HepG2 (cell line): ENCODE measurements around the gene ACSF3. TPM values are rescaled to one million over a fixed set of nuclear protein-coding genes. Genes with fewer than 3 reads are reported as not detected.

Experiments used
- ATAC-seq: fragments of 200-7000 bp; cut with Tn5 transposase; 3 replicates; pipeline ENCODE4 v1.9.1; 2020; ENCODE audit warnings: mild to moderate bottlenecking, moderate library complexity
- BruUV-seq: library from RNA; stranded (reverse); fragments of 400-500 nt; replicated peaks from 2 replicates; lab custom pipeline; 2021; lab: Mats Ljungman, UMichigan
- CTCF ChIA-PET: fragments of 300-600 bp; formaldehyde crosslinking; extraction: SDS; loops from one replicate; lab custom pipeline; 2021; ENCODE audit warnings: low total read pairs, inconsistent platforms, low intra/inter-chr PET ratio; lab: Yijun Ruan, JAX
- POLR2A ChIA-PET: fragments of 350-600 bp; sonication (Branson Sonifier 250); formaldehyde crosslinking; loops from one replicate; lab custom pipeline; 2020; ENCODE audit warnings: antibody characterized with exemption, inconsistent platforms; lab: Yijun Ruan, JAX
- DNase-seq: peaks from one replicate; pipeline ENCODE4 v3.0.0-alpha.2; 2015; ENCODE audit warnings: low spot score
- FAIRE-seq: peaks from 3 replicates; lab custom pipeline; 2011; peaks lifted over from hg19 to GRCh38; lab: Jason Lieb, UNC
- H2AFZ ChIP-seq: one replicate; pipeline ENCODE4 v1.6.1; 2011; ENCODE audit warnings: low read length, inconsistent platforms
- H3K27ac ChIP-seq: fragments of 300-600 bp; 3 replicates; pipeline ENCODE4 v1.8.0; 2011; ENCODE audit warnings: mixed run types, mild to moderate bottlenecking, mixed read lengths, low read length, inconsistent platforms; ENCODE audit not compliant: insufficient read depth; ENCODE audit errors: extremely low read length
- H3K27me3 ChIP-seq, 2 experiments: fragments of 200-600 bp in 1 of 2; 2 replicates in 1 of 2; 3 replicates in 1 of 2; pipeline versions ENCODE4 v1.6.0 to v1.8.0; 2011; ENCODE audit warnings: low read length in 2 of 2, mild to moderate bottlenecking in 2 of 2, moderate library complexity in 2 of 2, inconsistent platforms in 1 of 2; ENCODE audit not compliant: insufficient read depth in 2 of 2, control insufficient read depth in 1 of 2
- H3K36me3 ChIP-seq, 2 experiments: fragments of 200-600 bp in 1 of 2; replicated peaks in 1 of 2; 2 replicates in 1 of 2; 3 replicates in 1 of 2; pipeline versions ENCODE4 v1.5.1 to v1.8.0; 2011; ENCODE audit warnings: low read length in 2 of 2, inconsistent platforms in 1 of 2; ENCODE audit not compliant: insufficient read depth in 2 of 2, control insufficient read depth in 1 of 2
- H3K4me1 ChIP-seq: 2 replicates; pipeline ENCODE4 v1.5.1; 2012; ENCODE audit warnings: low read length, inconsistent platforms; ENCODE audit not compliant: insufficient read depth
- H3K4me2 ChIP-seq: 2 replicates; pipeline ENCODE4 v1.6.0; 2011; ENCODE audit warnings: low read depth, low read length, inconsistent platforms
- H3K4me3 ChIP-seq, 3 experiments: fragments of 200-600 bp in 1 of 3; sonication (generic), shearing (Covaris generic) in 1 of 3; replicated peaks in 1 of 3; 2 replicates each; pipeline ENCODE4 v1.5.1; 2011 to 2016; ENCODE audit warnings: low read length in 3 of 3, inconsistent platforms in 2 of 3, low read depth in 2 of 3, mild to moderate bottlenecking in 2 of 3, control low read depth in 1 of 3, mixed read lengths in 1 of 3; ENCODE audit not compliant: insufficient read depth in 1 of 3
- H3K79me2 ChIP-seq: one replicate; pipeline ENCODE4 v1.6.1; 2011; ENCODE audit warnings: low read length, inconsistent platforms; ENCODE audit not compliant: insufficient read depth
- H3K9ac ChIP-seq: 2 replicates; pipeline ENCODE4 v1.6.0; 2011; ENCODE audit warnings: mild to moderate bottlenecking, low read depth, low read length, inconsistent platforms; ENCODE audit not compliant: insufficient read depth
- H3K9me3 ChIP-seq: 2 replicates; pipeline ENCODE4 v1.5.1; 2012; ENCODE audit warnings: mild to moderate bottlenecking, low read length
- H4K20me1 ChIP-seq: 2 replicates; pipeline ENCODE4 v1.6.0; 2011; ENCODE audit warnings: inconsistent platforms, mild to moderate bottlenecking, low read length, moderate library complexity; ENCODE audit not compliant: insufficient read depth
- CREM ChIP-seq, 2 experiments: sonication (generic) in 1 of 2; formaldehyde crosslinking in 1 of 2; IDR thresholded peaks; 2 replicates each; pipeline versions ENCODE4 v1.4.0 to v1.6.1; 2016 to 2020; ENCODE audit warnings: antibody characterized with exemption in 1 of 2, mild to moderate bottlenecking in 1 of 2, missing genetic modification reagents in 1 of 2
- GLI4 ChIP-seq: sonication (generic); formaldehyde crosslinking; IDR thresholded peaks from 2 replicates; pipeline ENCODE4 v1.5.1; 2020; ENCODE audit warnings: missing genetic modification reagents, mild to moderate bottlenecking, moderate library complexity, borderline replicate concordance
- HNRNPK ChIP-seq: fragments of 200-400 bp; formaldehyde crosslinking; IDR thresholded peaks from 2 replicates; pipeline ENCODE4 v1.6.1; 2018; ENCODE audit warnings: low read length, low read depth, moderate library complexity, mild to moderate bottlenecking; ENCODE audit not compliant: poor library complexity, severe bottlenecking
- KAT7 ChIP-seq: IDR thresholded peaks from 2 replicates; pipeline ENCODE4 v1.6.1; 2018; ENCODE audit warnings: borderline replicate concordance, missing compliant biosample characterization
- KDM1A ChIP-seq: IDR thresholded peaks from 2 replicates; pipeline ENCODE4 v1.6.1; 2016; ENCODE audit warnings: missing compliant biosample characterization
- NFE2 ChIP-seq: sonication (generic); formaldehyde crosslinking; IDR thresholded peaks from 2 replicates; pipeline ENCODE4 v1.4.0; 2020; ENCODE audit warnings: missing genetic modification reagents
- POGZ ChIP-seq: sonication (generic); formaldehyde crosslinking; IDR thresholded peaks from 2 replicates; pipeline ENCODE4 v1.4.0; 2020; ENCODE audit warnings: mild to moderate bottlenecking, missing genetic modification reagents
- SP140L ChIP-seq: sonication (generic); formaldehyde crosslinking; IDR thresholded peaks from 2 replicates; pipeline ENCODE4 v1.4.0; 2020; ENCODE audit warnings: missing genetic modification reagents, borderline replicate concordance
- TEAD3 ChIP-seq: optimal IDR thresholded peaks from 2 replicates; pipeline ENCODE3; 2016; ENCODE audit warnings: borderline replicate concordance
- ZKSCAN1 ChIP-seq: fragments of 150-350 bp; IDR thresholded peaks from 2 replicates; pipeline ENCODE4 v1.6.1; 2014; ENCODE audit warnings: low read length
- ZMYM4 ChIP-seq: sonication (generic); formaldehyde crosslinking; IDR thresholded peaks from 2 replicates; pipeline ENCODE4 v1.8.1; 2023; ENCODE audit warnings: mild to moderate bottlenecking, missing genetic modification reagents
- ZNF556 ChIP-seq: sonication (generic); formaldehyde crosslinking; IDR thresholded peaks from 2 replicates; pipeline ENCODE4 v1.4.0; 2020; ENCODE audit warnings: mild to moderate bottlenecking, missing genetic modification reagents, borderline replicate concordance
- ZNF652 ChIP-seq: IDR thresholded peaks from 2 replicates; pipeline ENCODE4 v1.6.1; 2016; ENCODE audit warnings: low read depth, borderline replicate concordance
- ZSCAN30 ChIP-seq: sonication (generic); formaldehyde crosslinking; IDR thresholded peaks from 2 replicates; pipeline ENCODE4 v1.5.0; 2020; ENCODE audit warnings: mild to moderate bottlenecking, missing genetic modification reagents
- WGBS: methylation state at CpG from one replicate; pipeline ENCODE4 v1.1.6; 2017; ENCODE audit warnings: low lambda C conversion rate; 5-methylcytosine and 5-hydroxymethylcytosine counted together
- in situ Hi-C: cut with HindIII; loops from 2 replicates; pipeline ENCODE4 v1.10.0; 2017; ENCODE audit warnings: low pct_unique_long_range_greater_than_20kb; ENCODE audit not compliant: extremely low pct_ligation_motif_present
- intact Hi-C: fragments of 100-400 bp; cut with micrococcal nuclease; formaldehyde crosslinking; loops from one replicate; pipeline ENCODE4 v1.10.0; 2022; ENCODE audit not compliant: unreplicated experiment
- polyA plus RNA-seq, 8 experiments: library from polyadenylated mRNA; depleted of rRNA in 3 of 8; stranded (reverse) in 7 of 8; unstranded in 1 of 8; fragments of >200 nt; fragmentation: Illumina TruSeq in 4 of 8; extraction: Trizol in 4 of 8; gene quantifications; 2 replicates each; pipeline versions ENCODE4 v1.2.1 to v1.2.3, GENCODE V29; 2011 to 2016; ENCODE audit warnings: low read depth in 4 of 8, missing spikeins in 1 of 8, mixed read lengths in 1 of 8; ENCODE audit not compliant: insufficient read depth in 1 of 8
- total RNA-seq, 5 experiments: library from RNA; depleted of rRNA; stranded (reverse); fragments of >200 nt; fragmentation: Illumina TruSeq; extraction: Trizol; gene quantifications; 2 replicates each; pipeline ENCODE4 v1.2.3, GENCODE V29; 2016; ENCODE audit warnings: low read depth in 1 of 5
- TF ChIP-seq, protein P1 (sequence below): sonication (generic); formaldehyde crosslinking; conservative IDR thresholded peaks from 2 replicates; pipeline ENCODE4 v1.4.0; 2020; ENCODE audit warnings: mild to moderate bottlenecking, missing genetic modification reagents, moderate library complexity
- TF ChIP-seq, protein P2 (sequence below): sonication (generic); formaldehyde crosslinking; IDR thresholded peaks from 2 replicates; pipeline ENCODE4 v1.5.1; 2020; ENCODE audit warnings: mild to moderate bottlenecking, missing genetic modification reagents, borderline replicate concordance
- TF ChIP-seq, protein P3 (sequence below): sonication (generic); formaldehyde crosslinking; IDR thresholded peaks from 2 replicates; pipeline ENCODE4 v1.4.0; 2020; ENCODE audit warnings: missing genetic modification reagents

The ACSF3 gene
- total and polyA plus RNA-seq, 2 of the 13 experiments (the other 11 are each of a cell fraction or from before 2014, with no cell fraction given): 14.9 to 30.6 TPM

DNA sequence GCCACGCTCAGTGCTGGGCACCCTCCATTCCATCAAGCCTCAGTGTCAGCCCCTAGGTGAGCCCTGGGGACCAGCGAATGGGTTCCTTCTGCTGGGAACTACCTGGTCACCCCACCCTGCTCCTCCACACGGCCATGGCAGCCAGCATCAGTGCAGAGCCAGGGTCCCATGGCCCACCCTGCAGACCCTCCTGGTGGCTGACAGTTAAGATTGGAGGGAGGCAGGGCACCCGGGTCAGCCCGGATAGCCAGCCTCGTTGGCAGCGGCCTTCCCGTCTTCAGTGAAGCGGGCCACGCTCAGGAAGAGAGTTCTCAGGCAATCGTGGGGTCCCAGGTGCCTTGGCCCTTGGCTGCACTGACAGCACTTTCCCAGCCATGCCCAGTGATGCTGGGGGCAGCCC lies 37.1 kb upstream of the ACSF3 start:
- ChIA-PET POLR2A (no interaction called here), CTCF (no interaction called here)
- Histone ChIP-seq H3K9me3 (no peaks in the 10 kb centered on the region), H3K4me1 (no peaks in the 10 kb centered on the region), H3K79me2 (no peaks in the 10 kb centered on the region), H3K27ac (no peak overlapping the region), H2AFZ (no peak overlapping the region), H3K4me2 (no peak overlapping the region), H4K20me1 (no peaks in the 10 kb centered on the region), H3K9ac (no peak overlapping the region), H3K27me3 (peaks cover 39 to 90% of the 10 kb centered on the region in 2 experiments), H3K4me3 (no peak overlapping the region), H3K36me3 (no peaks in the 10 kb centered on the region)
- FAIRE-seq: no peak
- in situ Hi-C loops (no loop called here), intact Hi-C loops (no loop called here)
- WGBS: 40% methylated on average over 7 of the region's 11 CpGs
- ATAC-seq: no peak
- BruUV-seq: no TSS peak
- no peak for DNase-seq
- TF ChIP-seq KDM1A (CRISPR knock-in tag): no peak
- TF ChIP-seq, protein P1, sequence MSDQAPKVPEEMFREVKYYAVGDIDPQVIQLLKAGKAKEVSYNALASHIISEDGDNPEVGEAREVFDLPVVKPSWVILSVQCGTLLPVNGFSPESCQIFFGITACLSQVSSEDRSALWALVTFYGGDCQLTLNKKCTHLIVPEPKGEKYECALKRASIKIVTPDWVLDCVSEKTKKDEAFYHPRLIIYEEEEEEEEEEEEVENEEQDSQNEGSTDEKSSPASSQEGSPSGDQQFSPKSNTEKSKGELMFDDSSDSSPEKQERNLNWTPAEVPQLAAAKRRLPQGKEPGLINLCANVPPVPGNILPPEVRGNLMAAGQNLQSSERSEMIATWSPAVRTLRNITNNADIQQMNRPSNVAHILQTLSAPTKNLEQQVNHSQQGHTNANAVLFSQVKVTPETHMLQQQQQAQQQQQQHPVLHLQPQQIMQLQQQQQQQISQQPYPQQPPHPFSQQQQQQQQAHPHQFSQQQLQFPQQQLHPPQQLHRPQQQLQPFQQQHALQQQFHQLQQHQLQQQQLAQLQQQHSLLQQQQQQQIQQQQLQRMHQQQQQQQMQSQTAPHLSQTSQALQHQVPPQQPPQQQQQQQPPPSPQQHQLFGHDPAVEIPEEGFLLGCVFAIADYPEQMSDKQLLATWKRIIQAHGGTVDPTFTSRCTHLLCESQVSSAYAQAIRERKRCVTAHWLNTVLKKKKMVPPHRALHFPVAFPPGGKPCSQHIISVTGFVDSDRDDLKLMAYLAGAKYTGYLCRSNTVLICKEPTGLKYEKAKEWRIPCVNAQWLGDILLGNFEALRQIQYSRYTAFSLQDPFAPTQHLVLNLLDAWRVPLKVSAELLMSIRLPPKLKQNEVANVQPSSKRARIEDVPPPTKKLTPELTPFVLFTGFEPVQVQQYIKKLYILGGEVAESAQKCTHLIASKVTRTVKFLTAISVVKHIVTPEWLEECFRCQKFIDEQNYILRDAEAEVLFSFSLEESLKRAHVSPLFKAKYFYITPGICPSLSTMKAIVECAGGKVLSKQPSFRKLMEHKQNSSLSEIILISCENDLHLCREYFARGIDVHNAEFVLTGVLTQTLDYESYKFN: no peak
- TF ChIP-seq CREM (IDR thresholded peaks at IDR 0.05): no peak
- no peak for TF ChIP-seq CREM (CRISPR knock-in tag; IDR thresholded peaks at IDR 0.05)
- TF ChIP-seq SP140L (CRISPR knock-in tag): no peak
- no peak for TF ChIP-seq ZNF652 (CRISPR knock-in tag)
- TF ChIP-seq, protein P2, sequence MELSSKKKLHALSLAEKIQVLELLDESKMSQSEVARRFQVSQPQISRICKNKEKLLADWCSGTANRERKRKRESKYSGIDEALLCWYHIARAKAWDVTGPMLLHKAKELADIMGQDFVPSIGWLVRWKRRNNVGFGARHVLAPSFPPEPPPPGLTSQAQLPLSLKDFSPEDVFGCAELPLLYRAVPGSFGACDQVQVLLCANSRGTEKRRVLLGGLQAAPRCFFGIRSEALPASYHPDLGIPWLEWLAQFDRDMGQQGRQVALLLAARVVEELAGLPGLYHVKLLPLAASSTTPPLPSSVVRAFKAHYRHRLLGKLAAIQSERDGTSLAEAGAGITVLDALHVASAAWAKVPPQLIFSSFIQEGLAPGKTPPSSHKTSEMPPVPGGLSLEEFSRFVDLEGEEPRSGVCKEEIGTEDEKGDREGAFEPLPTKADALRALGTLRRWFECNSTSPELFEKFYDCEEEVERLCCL (CRISPR knock-in tag): no peak
- no peak for TF ChIP-seq NFE2 (CRISPR knock-in tag)
- TF ChIP-seq HNRNPK: no peak
- TF ChIP-seq, protein P3, sequence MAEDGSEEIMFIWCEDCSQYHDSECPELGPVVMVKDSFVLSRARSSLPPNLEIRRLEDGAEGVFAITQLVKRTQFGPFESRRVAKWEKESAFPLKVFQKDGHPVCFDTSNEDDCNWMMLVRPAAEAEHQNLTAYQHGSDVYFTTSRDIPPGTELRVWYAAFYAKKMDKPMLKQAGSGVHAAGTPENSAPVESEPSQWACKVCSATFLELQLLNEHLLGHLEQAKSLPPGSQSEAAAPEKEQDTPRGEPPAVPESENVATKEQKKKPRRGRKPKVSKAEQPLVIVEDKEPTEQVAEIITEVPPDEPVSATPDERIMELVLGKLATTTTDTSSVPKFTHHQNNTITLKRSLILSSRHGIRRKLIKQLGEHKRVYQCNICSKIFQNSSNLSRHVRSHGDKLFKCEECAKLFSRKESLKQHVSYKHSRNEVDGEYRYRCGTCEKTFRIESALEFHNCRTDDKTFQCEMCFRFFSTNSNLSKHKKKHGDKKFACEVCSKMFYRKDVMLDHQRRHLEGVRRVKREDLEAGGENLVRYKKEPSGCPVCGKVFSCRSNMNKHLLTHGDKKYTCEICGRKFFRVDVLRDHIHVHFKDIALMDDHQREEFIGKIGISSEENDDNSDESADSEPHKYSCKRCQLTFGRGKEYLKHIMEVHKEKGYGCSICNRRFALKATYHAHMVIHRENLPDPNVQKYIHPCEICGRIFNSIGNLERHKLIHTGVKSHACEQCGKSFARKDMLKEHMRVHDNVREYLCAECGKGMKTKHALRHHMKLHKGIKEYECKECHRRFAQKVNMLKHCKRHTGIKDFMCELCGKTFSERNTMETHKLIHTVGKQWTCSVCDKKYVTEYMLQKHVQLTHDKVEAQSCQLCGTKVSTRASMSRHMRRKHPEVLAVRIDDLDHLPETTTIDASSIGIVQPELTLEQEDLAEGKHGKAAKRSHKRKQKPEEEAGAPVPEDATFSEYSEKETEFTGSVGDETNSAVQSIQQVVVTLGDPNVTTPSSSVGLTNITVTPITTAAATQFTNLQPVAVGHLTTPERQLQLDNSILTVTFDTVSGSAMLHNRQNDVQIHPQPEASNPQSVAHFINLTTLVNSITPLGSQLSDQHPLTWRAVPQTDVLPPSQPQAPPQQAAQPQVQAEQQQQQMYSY: no peak
- no peak for TF ChIP-seq GLI4
- no peak for TF ChIP-seq ZNF556 (CRISPR knock-in tag)
- no peak for TF ChIP-seq ZMYM4 (CRISPR knock-in tag)
- TF ChIP-seq KAT7: no peak
- no peak for TF ChIP-seq POGZ (CRISPR knock-in tag)
- no peak for TF ChIP-seq TEAD3 (CRISPR knock-in tag)
- TF ChIP-seq ZKSCAN1: no peak
- no peak for TF ChIP-seq ZSCAN30 (CRISPR knock-in tag)
